ENCODE data around the gene PPP1R14D.

The PPP1R14D gene

DNA sequence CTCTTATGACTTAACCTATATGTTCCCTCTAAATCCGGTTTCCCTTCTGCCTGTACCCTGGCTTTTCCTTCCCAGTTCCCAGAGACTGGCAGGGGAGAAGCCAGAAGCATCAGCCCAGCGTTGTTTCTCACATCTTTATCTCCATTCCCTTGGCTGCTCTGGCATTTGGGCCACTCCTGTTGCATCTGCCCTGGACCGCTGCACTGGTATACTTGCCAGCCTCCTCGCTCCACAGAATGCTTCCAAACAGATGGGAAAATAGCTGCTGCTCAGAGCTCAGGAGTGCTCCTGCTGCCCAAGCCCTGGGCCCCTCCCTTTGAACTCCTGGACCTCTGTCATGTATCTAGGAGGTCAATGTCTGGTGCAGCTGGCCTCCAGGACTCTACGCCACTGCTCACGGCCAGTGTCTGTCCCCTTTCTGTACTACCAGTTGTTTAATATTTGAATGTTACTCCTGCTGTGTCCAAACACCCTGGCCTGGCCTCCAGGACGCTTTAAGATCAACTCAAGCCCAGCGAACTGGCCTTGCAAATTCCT lies 22.1 kb upstream of the PPP1R14D start:
- no peak for DNase-seq

DNA sequence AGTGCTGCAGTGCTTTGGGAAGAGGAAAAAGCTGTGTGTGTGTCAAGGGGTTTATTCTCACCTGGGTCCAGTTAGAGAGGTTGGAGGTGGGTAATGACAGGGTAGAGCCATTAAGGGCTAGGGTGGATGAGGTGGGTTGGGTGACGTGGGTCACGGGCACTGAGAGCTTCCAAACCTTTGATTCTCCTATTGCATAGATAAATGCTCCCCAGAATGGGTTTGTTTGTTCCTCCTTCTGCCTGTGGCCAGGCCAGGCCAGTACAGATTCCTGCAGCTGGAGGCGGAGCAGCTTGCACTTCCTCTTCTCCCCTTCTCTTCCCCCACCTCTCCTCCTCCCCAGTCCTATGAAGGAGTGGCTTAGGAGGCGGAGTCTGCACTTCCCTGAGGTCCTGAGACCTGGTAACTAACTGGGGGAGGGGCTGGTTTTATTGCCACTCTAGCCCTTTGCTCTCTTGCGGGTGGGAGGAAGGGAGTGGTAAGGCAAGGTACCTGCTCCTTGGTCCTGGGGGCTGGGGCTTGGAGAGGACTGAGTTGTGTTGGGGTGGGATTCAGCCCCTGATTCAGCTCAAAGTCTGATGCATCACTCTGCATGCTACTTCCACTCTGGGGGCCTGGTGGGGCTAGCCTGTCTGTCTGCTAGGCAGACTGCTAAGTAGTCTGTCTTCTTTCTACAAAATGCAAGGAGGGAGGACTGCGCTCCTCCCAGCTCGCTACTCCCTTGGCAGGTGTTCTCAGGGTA lies 18.9 kb upstream of the PPP1R14D start:
- peak; percentile 14 to 65 for DNase-seq

DNA sequence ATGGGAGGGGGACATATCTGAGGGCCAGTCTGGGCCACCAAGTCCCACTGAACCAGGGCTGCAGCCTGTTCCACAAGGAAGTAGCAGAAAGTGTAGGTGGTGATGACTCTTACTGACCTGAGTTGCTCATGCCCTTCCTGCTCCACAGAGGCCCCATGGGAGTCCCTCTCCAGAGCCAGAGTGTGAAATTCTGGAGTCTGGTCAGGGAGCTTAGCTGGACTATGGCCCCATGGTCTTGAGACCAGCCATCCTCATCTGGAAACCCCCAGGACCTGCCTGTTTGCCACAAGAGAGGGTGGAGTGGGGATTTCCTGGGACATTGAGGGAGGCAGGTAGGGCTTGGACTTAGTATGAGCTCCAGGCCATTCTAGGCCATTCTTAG lies 18.3 kb upstream of the PPP1R14D start:
- DNase-seq: no peak

DNA sequence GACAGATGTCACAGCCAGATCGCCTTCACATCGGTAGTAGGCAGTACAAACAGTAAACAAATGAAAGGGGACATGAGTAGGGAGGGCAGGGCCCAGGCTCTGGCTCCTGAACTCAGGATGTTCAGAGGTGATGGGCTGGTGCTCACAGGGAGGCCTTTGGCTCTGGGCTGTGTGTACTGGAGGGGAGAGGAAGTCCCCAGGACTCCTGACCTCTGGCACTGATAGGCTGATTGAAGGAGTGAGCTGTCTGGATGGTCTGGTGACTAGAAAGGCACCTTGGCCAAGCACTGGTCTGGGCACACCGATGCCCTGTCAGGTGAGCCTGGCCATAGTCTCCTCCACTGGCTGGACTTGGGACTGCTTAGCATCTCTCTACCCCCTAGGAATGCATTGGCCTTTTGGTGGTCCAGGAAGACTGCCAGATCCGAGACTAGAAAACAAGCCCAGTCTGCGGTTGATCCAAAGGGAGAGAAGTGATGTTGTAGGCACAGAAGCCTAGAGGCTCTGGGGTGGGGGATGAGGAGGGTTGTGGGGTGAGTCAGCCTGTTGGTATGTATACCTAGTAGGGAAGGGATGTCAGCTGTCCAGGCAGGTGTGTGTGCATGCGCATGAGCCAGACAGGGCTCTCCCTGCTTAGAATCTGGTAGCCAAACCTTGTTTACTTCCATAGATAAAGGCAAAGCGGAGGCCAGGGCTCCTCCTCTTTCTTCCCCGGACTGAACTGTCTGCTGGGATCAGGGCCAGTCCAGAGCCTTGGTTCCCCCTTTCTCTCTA lies 17.2 kb upstream of the PPP1R14D start:
- DNase-seq: no peak

DNA sequence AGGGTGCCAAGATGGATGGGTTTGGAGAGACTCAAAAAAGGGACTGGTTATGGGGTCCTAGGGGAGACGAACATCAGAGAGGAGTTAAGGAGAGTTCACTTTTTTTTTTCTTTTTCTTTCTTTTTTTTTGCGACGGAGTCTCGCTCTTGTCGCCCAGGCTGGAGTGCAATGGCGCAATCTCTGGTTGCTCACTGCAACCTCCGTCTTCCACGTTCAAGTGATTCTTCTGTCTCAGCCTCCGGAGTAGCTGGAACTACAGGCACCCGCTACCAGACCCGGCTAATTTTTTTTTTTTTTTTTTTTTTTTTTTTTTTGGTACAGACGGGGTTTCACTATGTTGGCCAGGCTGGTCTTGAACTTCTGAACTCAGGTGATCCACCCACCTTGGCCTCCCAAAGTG lies 16.5 kb upstream of the PPP1R14D start:
- no peak for DNase-seq

DNA sequence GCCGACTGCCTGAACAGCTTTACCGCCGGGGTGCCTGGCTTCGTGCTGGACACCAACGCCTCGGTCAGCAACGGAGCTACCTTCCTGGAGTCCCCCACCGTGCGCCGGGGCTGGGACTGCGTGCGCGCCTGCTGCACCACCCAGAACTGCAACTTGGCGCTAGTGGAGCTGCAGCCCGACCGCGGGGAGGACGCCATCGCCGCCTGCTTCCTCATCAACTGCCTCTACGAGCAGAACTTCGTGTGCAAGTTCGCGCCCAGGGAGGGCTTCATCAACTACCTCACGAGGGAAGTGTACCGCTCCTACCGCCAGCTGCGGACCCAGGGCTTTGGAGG lies 16.2 kb upstream of the PPP1R14D start:
- DNase-seq: peak; percentile 19 to 28

DNA sequence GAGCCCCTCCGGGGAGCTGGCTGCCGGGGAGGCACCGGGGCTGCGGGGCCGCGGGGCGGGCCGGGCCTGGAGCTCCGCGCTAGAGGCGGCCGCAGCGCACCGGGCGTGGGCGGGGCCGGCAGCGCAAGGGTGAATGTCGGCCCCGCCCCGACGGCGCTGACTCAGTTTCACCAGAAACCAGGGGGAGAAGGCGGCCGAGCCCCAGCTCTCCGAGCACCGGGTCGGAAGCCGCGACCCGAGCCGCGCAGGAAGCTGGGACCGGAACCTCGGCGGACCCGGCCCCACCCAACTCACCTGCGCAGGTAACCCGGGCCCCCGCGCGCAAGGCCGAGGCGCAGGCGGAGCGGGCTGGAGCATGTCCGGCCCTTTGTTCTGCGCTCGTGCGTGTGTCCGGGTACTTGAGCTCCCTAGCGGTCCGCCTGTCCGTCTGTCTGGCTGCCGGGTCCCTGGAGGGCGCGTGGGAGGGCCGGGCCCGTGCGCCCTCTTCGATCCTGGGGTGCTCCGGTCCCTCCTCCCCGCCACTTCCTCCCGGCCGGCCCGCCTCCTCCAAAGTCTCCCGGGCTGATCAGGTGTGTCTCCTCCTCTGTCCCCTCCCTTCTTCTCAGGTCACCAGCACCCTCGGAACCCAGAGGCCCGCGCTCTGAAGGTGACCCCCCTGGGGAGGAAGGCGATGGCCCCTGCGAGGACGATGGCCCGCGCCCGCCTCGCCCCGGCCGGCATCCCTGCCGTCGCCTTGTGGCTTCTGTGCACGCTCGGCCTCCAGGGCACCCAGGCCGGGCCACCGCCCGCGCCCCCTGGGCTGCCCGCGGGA lies 15.6 kb upstream of the PPP1R14D start, which contains the start of gene SPINT1:
SPINT1 (plus strand) TSS at position 164 of the 811 bp plus-strand sequence; CDS start at position 671, 507 bp downstream.
- peak; percentile 9 to 21 for DNase-seq

DNA sequence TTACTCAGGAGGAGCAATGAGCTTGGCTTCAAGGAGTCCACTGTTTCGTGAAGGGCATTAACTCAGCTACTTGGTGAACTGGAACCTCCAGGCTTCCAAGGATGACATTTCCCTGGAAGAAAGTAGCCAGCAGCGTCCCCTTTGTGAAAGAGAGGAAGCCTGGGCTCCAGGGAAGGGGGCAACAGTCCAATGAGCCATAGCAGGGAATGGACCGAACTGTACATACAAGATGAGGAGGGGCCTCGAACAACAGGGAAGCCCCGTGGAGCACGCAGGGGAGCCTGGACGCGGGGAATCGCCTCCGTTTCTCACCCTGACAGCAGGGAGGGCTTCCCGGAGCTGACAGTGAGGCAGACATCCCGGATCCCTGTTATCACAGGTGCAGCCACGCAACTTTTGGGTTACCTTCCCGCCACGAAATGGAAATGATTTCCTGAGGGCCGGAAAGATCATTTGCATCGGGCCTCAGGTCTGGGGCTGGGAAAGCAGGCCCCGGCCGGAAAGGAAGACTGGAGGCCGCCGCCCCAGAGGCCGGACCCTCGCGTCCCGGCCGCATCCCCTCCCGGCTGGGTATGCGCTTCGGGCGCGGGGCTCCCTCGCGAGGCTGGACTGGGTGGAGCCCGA lies 14.9 kb upstream of the PPP1R14D start:
- no peak for DNase-seq

DNA sequence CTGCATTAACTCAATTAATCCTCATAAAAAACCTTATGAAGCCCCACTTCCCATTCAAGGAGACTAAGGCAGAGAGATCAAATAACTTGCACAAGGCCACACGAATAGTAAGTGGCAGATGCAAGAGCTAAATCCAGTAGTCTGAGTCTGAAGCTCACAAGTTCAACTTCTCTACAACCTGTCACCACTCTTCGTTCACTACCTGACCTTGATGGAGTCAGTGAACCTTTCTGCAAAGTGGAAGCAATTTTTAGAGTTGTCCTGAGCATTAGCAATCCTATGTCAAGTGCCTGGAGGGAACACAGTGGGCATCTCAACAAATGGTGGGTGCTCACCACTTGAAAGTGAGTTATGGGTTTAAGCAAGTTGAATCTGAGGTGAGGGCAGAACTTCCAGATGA lies 13.2 kb upstream of the PPP1R14D start:
- no peak for DNase-seq

DNA sequence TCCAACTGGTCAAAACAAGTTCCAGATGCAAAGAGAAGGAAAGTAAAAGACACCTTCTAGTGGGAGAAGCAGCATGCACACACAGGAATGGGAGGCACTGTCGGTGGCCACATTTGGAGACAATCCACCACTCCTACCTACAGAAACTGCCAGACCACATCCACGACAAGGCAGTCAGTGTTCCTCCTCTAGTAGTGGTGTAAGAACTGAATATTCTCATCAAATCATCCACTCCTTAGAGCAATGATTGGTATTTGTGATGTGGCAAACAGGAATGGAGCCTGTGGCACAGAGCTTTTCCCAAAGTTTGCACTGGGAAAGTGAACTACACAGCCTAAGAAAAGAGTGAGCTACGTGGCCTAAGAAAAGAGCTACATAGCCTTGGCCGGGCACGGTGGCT lies 10.2 kb upstream of the PPP1R14D start:
- no peak for DNase-seq

DNA sequence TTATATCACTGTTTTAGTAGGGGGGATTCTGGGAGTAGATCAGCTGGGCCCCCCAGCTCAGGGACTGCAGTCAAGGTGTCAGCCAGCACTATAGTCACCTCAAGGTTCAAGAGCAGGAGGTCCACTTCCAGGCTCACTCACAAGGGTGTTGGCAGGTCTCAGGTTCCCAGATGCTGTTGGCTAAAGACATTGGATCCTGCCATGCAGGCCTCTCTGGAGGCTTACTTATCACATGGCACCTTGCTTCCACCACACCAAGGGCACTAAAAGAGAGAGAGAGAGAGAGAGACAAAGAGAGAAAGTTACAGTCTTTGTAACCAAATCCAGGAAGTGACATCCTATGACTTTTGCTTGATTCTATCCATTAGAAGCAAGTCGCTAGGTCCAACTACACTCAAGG lies 7.5 kb upstream of the PPP1R14D start:
- no peak for DNase-seq

DNA sequence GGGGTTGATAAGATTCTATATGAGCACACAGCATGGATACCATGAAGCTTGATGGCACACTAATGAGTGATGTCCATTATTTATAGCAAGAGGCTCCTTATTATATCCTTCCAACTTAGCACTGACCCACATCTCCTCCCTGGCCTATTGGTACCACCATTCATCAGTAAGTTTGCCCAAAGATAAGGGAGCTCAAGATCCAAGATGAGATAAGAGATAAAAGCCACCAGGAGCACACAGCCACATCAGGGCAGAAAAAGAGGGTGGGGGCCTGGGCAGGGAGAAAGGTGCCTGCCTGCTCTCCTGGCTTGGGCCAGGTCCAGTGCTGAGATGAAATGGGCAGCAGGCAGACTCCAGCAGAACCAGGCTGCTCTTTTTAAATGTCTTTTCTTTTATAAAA lies 4.4 kb upstream of the PPP1R14D start:
- DNase-seq: no peak

DNA sequence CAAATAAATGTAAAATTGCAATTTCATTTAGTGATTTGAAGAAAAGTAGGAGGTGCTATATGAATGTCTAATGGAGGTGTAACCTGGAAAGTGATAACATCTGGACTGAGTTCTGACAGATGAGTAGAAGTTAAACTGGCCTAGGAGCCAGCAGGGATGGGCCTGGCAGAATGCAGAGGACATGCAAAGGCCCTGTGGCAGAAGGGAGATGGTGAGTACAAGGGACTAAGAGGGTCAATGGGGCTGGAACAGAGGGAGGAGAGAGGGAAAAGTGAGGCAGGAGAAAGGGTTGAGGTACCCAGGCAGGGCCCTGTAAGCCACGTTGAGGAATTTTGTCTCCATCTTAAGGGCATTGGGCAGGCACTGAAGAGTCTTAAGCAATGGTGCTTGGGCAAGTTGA lies 3.4 kb upstream of the PPP1R14D start:
- DNase-seq: no peak

DNA sequence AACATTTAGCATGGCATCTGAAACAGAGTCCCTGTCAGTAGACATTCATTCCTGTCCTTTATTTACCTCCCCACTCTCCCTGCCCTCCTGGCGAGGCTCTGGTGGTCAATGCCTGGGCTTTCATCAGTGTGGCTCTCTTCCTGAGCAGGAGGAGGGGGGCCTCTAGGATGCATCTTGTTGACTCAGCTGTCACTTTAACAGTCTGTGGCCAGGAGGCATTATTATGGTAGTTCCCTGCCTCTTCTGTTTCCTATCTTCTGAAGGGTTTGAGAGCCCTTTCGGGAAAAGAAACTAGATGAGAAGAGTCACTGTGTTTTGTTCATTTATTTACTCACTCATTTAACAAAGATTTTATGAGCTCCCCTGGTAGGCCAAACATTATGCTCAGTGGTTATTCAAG lies 2.4 kb upstream of the PPP1R14D start:
- DNase-seq: no peak

DNA sequence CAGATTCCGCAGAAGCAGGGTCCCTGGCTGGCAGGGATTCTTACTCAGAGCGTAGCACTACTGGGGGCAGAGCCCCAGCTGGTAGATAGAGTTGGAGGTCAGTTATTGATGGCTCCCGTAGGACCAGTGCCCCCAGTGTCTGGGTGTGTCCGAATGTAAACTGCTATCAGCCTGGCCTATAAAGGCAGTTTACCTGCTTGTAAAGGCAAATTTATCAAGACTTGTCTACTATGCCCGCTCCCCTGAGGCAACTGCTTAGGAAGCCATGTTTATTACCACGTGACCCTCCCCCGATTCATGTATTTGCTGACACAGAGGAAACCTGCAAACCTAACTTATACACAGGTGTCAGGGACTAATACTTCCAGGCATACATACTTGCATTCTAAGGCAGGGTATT lies 607 bp upstream of the PPP1R14D start:
- DNase-seq: no peak

DNA sequence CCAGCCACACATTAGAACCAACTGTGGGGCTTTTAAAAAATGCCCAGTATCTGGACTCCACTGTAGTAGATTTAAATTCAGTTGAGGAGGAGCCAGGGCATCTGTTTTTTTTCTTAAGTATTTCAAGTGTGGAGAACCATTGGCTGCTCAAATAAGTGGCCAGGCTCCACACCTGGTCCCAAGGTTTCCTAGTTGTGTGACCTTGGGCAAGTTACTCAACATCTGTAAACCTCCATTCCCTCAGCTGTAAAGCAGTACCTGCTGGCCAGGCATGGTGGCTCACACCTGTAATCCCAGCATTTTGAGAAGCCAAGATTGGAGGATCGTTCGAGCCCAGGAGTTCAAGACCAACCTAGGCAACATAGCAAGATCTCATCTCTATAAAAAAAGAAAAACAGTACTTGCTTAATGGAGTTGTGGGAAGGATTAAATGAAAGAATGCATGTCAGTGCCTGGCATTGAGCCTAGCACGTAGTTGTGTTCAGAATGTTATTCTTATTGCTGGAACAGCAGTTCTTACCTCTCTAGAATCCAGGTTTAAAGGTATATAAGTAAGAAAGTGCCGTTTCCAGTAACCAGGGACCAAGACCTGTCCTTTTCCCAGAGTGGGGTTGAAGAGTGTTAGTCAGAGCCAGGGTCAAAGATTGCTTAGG lies 2.0 kb downstream of the PPP1R14D start:
- DNase-seq: no peak

DNA sequence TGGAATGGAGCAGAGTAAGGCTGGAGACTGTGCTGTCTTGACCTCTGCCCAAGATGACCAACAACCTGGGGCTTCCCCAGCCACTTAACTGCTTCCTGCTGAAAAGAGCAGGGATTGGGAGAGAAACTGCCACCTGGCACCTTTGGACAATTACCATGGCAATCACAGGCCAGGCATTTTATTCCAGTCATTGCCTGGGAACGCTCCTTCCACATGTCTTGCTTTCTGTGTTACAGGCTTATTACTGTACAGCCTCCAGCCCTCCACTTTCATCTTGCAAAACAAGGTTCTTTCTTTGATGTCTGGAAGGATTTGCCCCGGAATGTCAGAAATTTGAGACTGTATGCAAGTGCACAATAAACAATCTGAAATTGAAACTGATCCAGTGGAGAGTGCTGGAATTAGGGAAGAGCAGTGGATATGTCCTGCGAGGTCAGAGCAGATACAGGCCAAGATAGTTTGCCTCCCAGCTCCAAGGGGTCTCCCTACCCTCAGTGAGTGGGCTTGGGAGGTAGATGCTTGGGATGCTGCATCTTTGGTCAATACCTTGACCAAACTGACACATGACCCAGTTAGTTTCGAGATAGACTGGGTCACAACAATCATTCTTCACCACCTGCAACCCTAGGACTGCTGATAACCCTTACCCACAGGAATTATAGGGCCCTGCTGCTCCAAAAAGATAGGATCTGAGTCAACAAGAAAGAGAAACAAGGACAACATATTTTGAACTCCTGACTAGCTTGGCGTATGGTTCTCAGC lies 2.7 kb downstream of the PPP1R14D start:
- DNase-seq: no peak

DNA sequence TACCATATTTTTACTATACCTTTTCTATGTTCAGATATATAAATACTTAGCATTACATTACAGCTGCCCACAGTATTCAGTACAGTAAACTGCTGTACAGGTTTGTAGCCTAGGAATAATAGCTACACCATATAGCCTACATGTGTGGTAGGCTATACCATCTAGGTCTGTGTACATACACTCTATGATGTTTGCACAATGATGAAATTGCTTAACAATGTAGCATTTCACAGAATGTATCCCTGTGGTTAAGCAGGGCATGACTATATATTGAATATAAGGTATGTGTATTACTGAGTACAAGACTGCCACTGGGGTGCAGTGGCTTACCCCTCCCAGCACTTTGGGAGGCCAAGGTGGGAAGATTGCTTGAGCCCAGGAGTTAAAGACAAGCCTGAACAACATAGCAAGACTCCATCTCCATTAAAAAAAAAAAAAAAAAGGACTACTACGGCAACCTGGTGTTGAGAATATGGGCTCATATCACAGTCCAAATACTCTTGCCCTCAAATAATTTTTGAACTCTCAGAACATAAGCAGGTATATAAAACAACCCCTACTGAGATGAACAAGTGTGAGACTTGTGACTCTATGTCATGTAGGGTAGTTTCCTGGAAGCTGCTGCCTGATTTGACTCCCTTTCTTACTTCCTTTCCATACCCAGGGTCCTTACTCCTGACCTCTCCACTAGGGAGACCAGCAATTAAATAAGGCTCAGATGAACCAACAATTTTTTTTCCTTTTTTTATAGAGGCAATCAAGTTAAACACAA lies 4.8 kb downstream of the PPP1R14D start:
- DNase-seq: no peak

DNA sequence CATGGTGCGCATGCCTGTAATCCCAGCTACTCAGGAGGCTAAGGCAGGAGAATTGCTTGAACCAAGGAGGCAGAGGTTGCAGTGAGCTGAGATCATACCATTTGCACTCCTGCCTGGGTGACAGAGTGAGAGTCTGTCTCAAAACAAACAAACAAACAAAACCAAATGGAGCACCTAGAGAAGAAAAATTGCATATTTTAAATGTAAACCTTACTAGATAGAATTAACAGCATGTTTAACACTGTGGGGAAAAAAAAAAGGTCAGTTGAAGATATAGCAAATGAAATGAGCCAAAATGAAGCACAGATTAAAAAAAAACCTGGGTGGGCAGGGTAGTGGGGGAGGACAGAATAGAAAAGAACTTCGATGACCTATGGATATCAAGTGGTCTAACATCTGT lies 7.3 kb downstream of the PPP1R14D start:
- no peak for DNase-seq

DNA sequence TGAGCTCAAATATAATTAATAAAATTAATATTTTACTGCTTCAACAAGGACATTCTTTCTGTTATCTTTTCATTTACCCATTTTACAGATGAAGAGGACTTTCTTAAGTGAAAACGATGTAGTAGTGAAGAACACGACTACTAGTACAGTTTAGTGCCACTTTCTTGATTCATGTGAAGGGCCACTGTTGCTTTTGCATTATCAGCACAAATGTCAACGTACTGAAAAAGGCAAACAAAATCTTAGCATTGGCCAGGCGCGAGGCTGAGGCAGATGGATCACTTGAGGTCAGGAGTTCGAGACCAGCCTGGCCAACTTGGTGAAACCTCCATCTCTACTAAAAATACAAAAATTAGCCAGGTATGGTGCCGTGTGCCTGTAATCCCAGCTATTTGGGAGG lies 9.5 kb downstream of the PPP1R14D start:
- DNase-seq: no peak

All from CD4-positive, alpha-beta T cell treated with Interleukin-1 beta for 1 hour (primary cell).